Caki2 (cell line): ENCODE measurements around the gene KCNIP1. TPM values are rescaled to one million over a fixed set of nuclear protein-coding genes. Genes with fewer than 3 reads are reported as not detected.

Experiments
- DNase-seq: peaks from one replicate; pipeline ENCODE4 v3.0.0-alpha.2; 2015; ENCODE audit warnings: low read depth
- in situ Hi-C: cut with HindIII; loops from 2 replicates; pipeline ENCODE4 v1.10.0; 2016; ENCODE audit warnings: low sequenced_read_pairs, low pct_unique_long_range_greater_than_20kb, mixed read lengths
- total RNA-seq: library from RNA; depleted of rRNA; stranded (reverse); fragments of >200 nt; shearing (Covaris generic); gene quantifications from 2 replicates; pipeline ENCODE4 v1.2.3, GENCODE V29; 2014; ENCODE audit warnings: low replicate concordance

Gene KCNIP1
- total RNA-seq, 1 experiment from 2014 or later, result not detected

GRCh38 chr5:170480260-170480659 lies 23.6 kb upstream of the KCNIP1 start:
- in situ Hi-C loops, result no loop called here
- DNase-seq, result no peak

DNA sequence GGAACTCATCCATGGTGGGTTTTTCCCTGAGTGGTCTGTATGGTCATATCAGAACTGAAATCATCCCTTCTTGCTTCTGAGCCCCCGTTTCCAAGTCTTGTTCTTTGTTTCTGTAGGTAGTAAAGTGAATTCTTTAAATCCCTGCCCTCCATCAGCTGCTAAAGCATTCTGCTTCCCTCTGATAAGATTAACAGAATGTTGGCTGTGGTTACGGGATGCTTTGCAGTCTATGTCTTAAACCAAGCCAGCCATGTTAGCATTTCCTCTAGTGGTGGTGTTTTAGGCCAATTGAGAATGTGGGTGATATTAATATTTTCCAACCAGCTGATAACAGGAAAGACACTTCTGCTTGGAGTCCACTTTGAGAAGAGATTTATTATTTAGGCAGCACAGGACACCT lies 22.0 kb upstream of the KCNIP1 start:
- in situ Hi-C loops, result no loop called here
- DNase-seq, result no peak

DNA sequence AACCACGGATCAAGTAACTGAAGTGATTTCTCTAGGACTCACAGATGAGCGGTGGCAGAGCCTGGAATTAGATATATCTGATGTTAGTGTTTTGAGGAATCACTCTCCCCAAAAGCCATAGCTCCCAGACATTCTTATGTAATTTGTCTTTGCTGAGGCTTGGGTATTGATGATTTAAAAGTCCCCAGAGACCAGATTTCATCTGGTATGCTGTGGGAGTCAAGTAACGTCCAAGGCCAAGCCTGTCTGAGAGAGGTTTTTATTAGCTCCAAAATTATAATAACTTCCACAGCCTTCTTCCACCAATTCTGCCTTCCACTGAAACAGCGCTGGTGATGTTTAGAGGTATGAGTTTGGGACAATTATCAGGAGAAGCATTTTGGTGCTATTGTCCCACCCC lies 21.3 kb upstream of the KCNIP1 start:
- in situ Hi-C loops, result no loop called here
- DNase-seq, result no peak

DNA sequence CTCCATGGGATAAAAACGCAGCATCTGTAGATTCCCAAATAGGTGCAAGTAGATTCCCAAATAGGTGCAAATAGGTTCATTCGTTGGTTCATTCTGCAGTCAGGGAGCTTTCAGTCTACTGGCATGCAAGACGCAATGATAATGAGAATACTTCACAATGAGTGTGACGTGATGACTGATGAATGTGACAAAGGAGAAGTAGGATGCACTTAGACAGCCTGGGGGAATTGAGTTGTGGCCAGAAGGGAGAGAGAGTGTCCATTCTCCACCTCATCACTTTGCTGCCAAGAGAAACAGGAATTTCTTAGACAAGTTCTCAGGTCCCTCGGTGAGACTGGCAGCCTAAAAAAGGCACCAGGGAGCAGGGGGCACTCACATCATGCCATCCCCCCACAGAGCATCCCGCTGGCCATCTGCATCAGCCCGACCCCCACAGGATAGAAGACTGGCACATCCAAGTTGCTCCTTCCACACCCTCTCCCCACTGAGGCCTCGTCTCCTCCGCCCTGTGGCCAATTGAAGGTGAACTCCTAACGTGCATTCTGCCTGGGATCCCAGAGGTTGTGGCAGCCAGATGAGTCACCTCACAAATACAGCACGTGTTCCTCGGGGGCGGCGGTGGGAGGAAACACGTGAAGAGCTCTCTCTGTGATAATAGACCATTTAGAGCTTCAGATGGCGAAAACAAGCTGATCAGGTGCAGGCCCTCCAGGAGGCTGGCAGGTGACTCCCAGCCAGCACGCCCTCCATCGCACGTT lies 19.9 kb upstream of the KCNIP1 start:
- in situ Hi-C loops, result no loop called here
- peak; percentile 82 for DNase-seq

DNA sequence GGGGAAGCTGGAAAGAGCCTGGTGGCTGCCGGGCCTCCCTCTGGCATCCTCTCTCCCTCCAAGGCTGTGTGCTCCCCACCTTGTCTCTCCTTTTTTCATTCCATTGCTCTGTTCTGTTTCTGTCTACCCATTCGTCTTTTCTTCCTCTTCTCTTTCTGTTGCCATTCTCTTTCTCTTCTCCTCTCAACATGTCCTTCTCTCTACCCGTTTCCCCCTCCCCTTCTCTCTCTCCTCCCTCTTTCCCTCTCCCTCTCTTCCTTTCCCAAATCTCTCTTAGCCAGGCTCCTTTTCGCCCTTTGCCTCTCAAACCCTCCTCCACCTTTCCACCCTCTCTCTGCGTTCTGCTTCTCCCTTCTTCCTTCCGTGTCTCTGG lies 19.4 kb upstream of the KCNIP1 start:
- DNase-seq, result no peak
- in situ Hi-C loops, result no loop called here

GRCh38 chr5:170484847-170485615 lies 18.8 kb upstream of the KCNIP1 start:
- DNase-seq, result no peak
- in situ Hi-C loops, result no loop called here

- in situ Hi-C loops, result no loop called here
- DNase-seq, result no peak
Measured at GRCh38 chr5:170485616-170485911, 18.3 kb upstream of the KCNIP1 start.

GRCh38 chr5:170486371-170486770 lies 17.4 kb upstream of the KCNIP1 start:
- no peak for DNase-seq
- in situ Hi-C loops, result no loop called here

DNA sequence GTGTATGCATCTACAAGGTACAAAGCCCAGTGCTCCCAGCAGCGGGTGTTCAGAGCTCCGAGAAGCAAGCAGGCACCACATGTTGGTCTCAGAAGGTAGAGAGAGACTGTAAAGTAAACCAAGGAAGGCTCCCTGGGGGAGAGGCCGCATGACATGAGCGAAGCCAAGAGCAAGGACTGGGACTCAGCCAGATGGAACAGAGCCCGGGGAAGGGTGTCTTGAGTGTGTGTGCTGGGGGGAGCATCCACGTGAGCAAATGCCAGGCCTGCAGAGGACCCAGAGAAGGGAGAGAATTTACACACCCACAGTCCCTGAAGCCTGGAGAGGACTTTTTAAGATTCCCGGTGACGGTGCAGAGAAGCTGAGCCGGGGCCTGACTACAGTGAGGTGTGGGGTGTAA lies 15.2 kb upstream of the KCNIP1 start:
- in situ Hi-C loops, result no loop called here
- no peak for DNase-seq

DNA sequence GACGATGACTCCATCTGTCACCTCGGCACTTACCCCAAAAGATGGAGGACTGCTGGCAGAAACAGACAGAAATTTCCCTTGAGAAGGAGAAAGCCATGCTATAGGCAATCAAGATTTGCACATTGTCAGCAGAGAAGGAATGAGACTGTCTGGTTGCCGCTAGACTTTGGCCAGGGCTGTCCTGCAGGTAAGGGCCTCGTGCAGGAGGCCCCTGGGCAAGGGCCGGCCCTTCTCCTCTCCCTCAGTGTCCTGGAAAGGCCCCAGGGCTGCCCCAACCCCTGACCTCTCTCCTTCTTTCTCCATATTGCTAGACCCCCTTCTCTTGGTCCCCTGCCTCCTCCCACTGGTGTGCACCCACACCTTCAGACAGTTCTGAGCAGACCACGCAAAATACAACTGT lies 14.6 kb upstream of the KCNIP1 start:
- in situ Hi-C loops, result no loop called here
- DNase-seq, result no peak

DNA sequence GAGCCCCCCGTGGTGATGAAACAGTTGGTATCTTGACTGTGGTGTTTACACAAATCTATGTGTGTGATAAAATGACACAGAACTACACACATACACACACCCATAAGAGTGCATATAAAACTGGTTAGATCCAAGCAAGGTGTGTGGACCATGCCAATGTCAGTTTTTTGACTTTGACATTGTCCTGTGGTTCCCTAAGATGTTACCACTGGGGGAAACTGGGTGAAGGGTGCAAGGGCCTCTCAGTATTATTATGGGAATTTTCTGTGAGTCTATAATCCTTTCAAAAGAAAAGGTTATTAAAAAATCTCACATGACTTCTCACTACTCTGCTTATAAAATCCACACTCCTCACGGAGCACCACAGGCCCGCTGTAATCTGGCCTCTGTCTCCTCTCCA lies 13.4 kb upstream of the KCNIP1 start:
- in situ Hi-C loops, result no loop called here
- DNase-seq, result no peak

DNA sequence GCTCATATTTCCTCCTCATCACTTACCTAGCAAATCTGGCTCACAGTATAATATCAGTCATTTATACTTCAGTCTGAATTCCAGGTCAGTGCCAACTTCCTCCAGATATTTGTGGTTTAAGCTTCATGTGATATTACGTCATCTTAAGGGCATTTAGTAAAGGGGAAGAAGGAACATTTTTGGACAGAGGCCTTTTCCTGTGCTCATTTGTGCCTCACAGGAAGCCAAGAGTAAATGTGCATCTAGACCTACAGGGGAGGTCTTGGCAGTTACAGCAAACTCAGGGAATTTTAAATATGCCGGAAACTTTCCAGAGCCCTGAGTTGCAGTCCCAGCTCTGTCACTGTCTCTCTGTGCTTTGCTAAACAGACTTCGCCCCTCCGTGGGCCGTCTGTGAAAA lies 12.3 kb upstream of the KCNIP1 start:
- peak; percentile 48 for DNase-seq
- in situ Hi-C loops, result no loop called here

- in situ Hi-C loops, result no loop called here
- peak; percentile 53 for DNase-seq
Measured at GRCh38 chr5:170493028-170493820, 10.6 kb upstream of the KCNIP1 start.

GRCh38 chr5:170494041-170494440 lies 9.8 kb upstream of the KCNIP1 start:
- in situ Hi-C loops, result no loop called here
- no peak for DNase-seq

DNA sequence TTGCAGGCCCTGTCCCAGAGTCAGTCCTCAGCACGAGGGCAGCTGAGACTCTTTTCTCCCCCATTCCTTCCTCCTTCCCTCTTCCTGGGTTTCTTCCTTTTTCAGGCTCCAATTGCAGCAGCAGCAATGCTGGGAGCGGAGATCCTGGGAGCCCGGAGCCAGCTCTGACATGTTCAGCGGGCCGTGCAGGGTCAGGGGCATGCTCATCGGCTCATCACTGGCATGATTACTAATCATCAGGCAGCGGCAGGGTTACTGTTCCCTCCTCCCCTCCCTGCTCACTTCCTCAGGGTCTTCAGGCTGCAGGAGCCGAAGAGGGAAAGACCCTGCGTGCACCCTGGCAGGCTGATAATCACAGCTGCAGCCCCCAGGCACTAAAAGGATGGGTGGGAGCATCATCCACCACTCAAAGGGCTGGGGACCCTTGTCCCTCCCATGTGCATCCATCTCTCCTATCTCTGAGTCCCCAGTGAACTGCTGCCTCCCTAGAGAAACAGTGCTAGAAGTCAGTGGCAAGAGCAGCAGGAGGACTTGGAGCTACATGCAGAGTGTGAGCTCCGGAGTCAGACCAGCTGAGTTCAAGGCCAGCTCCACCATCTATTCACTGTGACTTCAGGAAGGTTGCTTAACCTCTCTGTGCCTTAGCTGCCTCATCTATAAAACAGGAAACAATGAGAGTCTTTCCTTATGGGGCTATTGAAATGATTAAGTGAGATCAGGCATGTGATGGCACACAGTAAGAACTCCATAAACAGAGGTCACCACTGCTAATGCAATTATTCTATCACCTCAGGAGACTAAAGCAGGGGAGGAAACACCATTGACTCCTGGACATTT lies 7.8 kb upstream of the KCNIP1 start:
- in situ Hi-C loops, result no loop called here
- no peak for DNase-seq

DNA sequence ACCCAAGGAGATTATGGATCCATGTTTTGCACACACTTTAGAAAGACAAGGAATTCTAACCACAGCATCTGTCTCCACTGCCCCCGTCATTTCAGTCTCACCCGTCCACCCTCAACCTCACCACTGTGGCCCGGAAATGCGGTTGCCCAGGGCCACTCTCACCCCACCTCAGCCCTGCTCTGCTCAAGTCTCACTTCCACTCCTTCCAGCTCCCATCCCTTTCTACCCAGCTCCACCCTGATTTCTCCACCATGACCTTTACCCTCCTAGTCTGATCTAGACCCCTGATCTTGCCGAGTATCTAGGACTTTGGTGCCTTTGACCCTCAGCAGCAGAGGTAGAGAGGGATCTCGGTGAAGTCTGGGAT lies 7.2 kb upstream of the KCNIP1 start:
- no peak for DNase-seq
- in situ Hi-C loops, result no loop called here

DNA sequence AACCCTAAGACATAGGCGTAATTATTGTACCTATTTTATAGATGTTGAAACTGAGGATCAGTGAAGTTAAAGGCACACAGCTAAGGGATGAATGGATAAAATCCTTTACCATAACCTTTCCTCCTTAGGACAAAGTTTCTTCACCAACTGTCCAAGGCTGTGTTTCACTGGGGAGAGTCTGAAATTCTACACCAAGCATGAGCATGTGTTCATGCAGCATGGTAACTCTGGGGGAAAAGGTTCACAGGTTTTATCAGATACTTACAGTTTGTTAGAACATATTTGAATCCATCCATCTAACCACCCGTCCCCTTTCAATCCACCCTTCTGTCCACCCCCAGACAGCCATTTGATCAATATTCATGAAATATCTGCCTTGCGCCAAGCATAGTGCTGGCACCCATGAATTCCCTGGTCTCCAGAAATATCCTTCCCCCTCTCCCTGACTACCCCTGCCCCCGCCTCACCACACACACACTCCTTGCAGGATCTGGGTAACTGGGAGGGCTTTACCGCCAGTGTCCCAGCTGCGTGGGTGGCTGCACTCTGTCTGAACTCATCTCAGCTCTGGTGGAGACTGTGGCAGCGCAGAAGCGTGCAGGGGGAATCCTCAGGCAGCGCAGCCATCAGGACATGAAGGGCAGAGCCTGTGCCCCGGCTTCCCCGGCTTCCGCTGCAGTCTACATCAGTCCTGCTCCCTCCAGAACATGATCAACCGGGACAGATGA lies 6.3 kb upstream of the KCNIP1 start:
- in situ Hi-C loops, result no loop called here

GRCh38 chr5:170498811-170499351 lies 4.9 kb upstream of the KCNIP1 start:
- DNase-seq, result no peak
- in situ Hi-C loops, result no loop called here

More for the DNA sequence above, 6.3 kb upstream of the KCNIP1 start:
- DNase-seq, result no peak
